ENCODE data around the gene DYRK1B.

GRCh38 chr19:39874404-39874803 is 40.4 kb upstream of the DYRK1B start:
- TF ChIP-seq EZH2phosphoT487 (IDR thresholded peaks at IDR 0.05; ENCODE audit: borderline replicate concordance, low read length) (no peak), CTCF (conservative IDR thresholded peaks at IDR 0.05; ENCODE audit: low read depth, low read length) (no peak)
